Measurements from ENCODE around the gene GHRHR. TPM values are rescaled to one million over a fixed set of nuclear protein-coding genes. Genes with fewer than 3 reads are reported as not detected.

The GHRHR gene
- total RNA-seq, 1 experiment from 2014 or later, result not detected

DNA sequence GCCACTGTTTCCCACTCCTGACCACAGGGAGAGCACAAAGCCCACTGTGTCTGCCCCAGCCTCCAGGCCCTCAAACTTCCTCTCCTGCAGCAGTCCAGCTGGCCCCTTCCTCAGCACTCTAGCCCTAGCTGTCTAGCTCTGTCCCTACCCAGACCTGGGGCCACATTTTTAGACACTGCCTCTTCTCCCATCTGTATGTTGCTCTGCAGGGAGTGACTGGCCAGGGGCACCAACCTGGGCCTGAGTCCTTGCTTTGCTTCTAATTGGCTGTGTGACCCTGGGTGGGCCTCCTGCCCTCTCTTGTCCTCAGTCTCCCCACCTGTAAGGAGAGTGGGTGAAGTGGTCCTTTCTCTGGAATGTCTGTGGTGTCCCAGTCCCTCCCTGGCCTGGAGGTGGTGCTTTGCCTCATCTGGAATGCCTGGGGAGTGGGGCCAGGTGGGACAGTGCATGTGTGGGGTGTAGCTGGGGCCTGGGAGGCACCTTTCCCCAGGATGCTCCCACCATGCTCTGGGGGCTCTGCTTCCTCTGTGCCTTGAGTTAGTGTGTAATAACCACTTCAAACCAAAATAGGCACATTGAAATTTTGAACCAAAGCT is 27.0 kb upstream of the GHRHR start:
- H2AFZ ChIP-seq (ENCODE audit: low read length), result no peak overlapping the region
- H3K9ac ChIP-seq (ENCODE audit: low read length), result no peak overlapping the region

GRCh38 chr7:30937416-30937815 is 26.3 kb upstream of the GHRHR start:
- H3K4me2 ChIP-seq (ENCODE audit: low read depth, low read length, poor library complexity, severe bottlenecking), result no peak overlapping the region
- no peaks in the 10 kb centered on the region for H3K9me2 ChIP-seq (replicated peaks; ENCODE audit: insufficient read depth, low read length)
- H3K27ac ChIP-seq (ENCODE audit: low read length), result no peak overlapping the region
- no peaks in the 10 kb centered on the region for H3K9me3 ChIP-seq (ENCODE audit: low read length)
- no peaks in the 10 kb centered on the region for H4K20me1 ChIP-seq (ENCODE audit: insufficient read depth, low read depth, low read length)
- no peak overlapping the region for H3K9ac ChIP-seq (ENCODE audit: low read length)
- no peak for DNase-seq
- no peaks in the 10 kb centered on the region for H3K36me3 ChIP-seq (ENCODE audit: insufficient read depth, low read length)
- no peaks in the 10 kb centered on the region for H3K27me3 ChIP-seq (ENCODE audit: low read length)
- no peak overlapping the region for H2AFZ ChIP-seq (ENCODE audit: low read length)
- peaks cover 3% of the 10 kb centered on the region; the same call in 1 of the 2 replicates for H3K4me1 ChIP-seq (ENCODE audit: low read length)
- H3K79me2 ChIP-seq (ENCODE audit: low read length), result no peaks in the 10 kb centered on the region
- H3K4me3 ChIP-seq (ENCODE audit: low read length), result no peak overlapping the region

More for the DNA sequence above, 27.0 kb upstream of the GHRHR start:
- Histone ChIP-seq H3K4me1 (ENCODE audit: low read length) (peaks cover 3% of the 10 kb centered on the region; the same call in 1 of the 2 replicates), H3K27me3 (ENCODE audit: low read length) (no peaks in the 10 kb centered on the region), H3K9me2 (replicated peaks; ENCODE audit: insufficient read depth, low read length) (no peaks in the 10 kb centered on the region), H3K9me3 (ENCODE audit: low read length) (no peaks in the 10 kb centered on the region), H3K4me3 (ENCODE audit: low read length) (no peak overlapping the region), H3K79me2 (ENCODE audit: low read length) (no peaks in the 10 kb centered on the region), H4K20me1 (ENCODE audit: insufficient read depth, low read depth, low read length) (no peaks in the 10 kb centered on the region), H3K27ac (ENCODE audit: low read length) (no peak overlapping the region), H3K36me3 (ENCODE audit: insufficient read depth, low read length) (no peaks in the 10 kb centered on the region), H3K4me2 (ENCODE audit: low read depth, low read length, poor library complexity, severe bottlenecking) (no peak overlapping the region)
- no peak for DNase-seq

DNA sequence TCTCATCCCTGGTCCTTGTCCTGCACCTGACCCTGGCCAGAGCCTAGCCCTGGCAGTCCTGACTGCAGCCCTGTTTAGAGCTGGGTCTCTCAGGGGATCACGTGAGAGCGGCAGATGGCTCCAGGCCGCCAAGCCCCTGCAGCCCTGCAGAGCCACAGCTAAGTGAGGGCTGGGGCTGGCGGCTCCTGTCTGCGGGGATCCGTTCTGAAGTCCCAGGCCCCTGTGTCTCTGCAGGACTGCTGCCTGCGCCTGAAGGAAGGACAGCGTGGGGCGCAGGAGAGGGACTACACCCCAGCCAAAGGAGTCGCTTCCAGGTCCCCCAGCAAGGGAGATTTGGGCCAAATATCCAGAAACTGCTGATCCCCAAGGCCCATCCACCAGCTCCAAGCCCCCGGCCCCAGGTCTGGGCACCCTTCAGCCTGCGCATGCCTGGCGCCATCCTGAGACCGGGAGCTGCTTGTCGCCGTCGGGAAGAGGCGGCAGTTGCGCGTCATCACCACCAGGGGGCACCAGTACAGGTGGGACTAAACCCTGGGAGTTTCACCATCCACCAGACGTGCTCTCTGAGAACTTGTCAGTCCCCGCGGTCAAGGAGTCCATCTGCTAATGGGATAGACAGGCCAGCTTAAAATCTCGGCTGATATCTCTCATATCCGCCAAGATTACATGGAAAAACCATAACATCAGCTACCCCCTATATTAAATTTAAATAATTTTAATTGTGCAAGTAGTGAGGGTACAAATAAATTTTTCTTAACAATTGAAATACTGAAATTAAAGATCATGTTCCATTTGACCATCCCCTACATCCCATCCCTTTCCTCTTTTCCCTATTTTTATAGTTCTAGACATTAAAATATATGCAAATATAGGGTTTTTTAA is 25.1 kb upstream of the GHRHR start:
- no peaks in the 10 kb centered on the region for H3K79me2 ChIP-seq (ENCODE audit: low read length)
- peak; percentile 86 for DNase-seq
- no peaks in the 10 kb centered on the region for H3K36me3 ChIP-seq (ENCODE audit: insufficient read depth, low read length)
- peaks cover 5% of the 10 kb centered on the region; the same call in 1 of the 2 replicates for H3K4me1 ChIP-seq (ENCODE audit: low read length)
- no peaks in the 10 kb centered on the region for H3K9me3 ChIP-seq (ENCODE audit: low read length)
- H3K27ac ChIP-seq (ENCODE audit: low read length), result no peak overlapping the region
- H3K27me3 ChIP-seq (ENCODE audit: low read length), result no peaks in the 10 kb centered on the region
- H3K9me2 ChIP-seq (replicated peaks; ENCODE audit: insufficient read depth, low read length), result no peaks in the 10 kb centered on the region
- H3K4me2 ChIP-seq (ENCODE audit: low read depth, low read length, poor library complexity, severe bottlenecking), result no peak overlapping the region
- no peak overlapping the region for H3K4me3 ChIP-seq (ENCODE audit: low read length)
- no peak overlapping the region for H2AFZ ChIP-seq (ENCODE audit: low read length)
- H4K20me1 ChIP-seq (ENCODE audit: insufficient read depth, low read depth, low read length), result no peaks in the 10 kb centered on the region
- no peak overlapping the region for H3K9ac ChIP-seq (ENCODE audit: low read length)

GRCh38 chr7:30941582-30942323 is 22.0 kb upstream of the GHRHR start:
- Histone ChIP-seq H3K27me3 (ENCODE audit: low read length) (no peaks in the 10 kb centered on the region), H2AFZ (ENCODE audit: low read length) (no peak overlapping the region), H3K4me3 (ENCODE audit: low read length) (no peak overlapping the region), H3K9ac (ENCODE audit: low read length) (no peak overlapping the region), H3K9me3 (ENCODE audit: low read length) (0 out of 2 replicates have a peak, but pooled peaks cover 3% of the 10 kb centered on the region), H3K4me1 (ENCODE audit: low read length) (peaks cover 3% of the 10 kb centered on the region; the same call in 1 of the 2 replicates), H3K36me3 (ENCODE audit: insufficient read depth, low read length) (no peaks in the 10 kb centered on the region), H3K79me2 (ENCODE audit: low read length) (no peaks in the 10 kb centered on the region), H4K20me1 (ENCODE audit: insufficient read depth, low read depth, low read length) (no peaks in the 10 kb centered on the region), H3K9me2 (replicated peaks; ENCODE audit: insufficient read depth, low read length) (no peaks in the 10 kb centered on the region), H3K4me2 (ENCODE audit: low read depth, low read length, poor library complexity, severe bottlenecking) (no peak overlapping the region), H3K27ac (ENCODE audit: low read length) (no peak overlapping the region)
- DNase-seq, result no peak

- H3K79me2 ChIP-seq (ENCODE audit: low read length), result no peaks in the 10 kb centered on the region
- H3K36me3 ChIP-seq (ENCODE audit: insufficient read depth, low read length), result no peaks in the 10 kb centered on the region
- no peaks in the 10 kb centered on the region for H3K27me3 ChIP-seq (ENCODE audit: low read length)
- no peak overlapping the region for H3K4me2 ChIP-seq (ENCODE audit: low read depth, low read length, poor library complexity, severe bottlenecking)
- DNase-seq, result no peak
- H3K27ac ChIP-seq (ENCODE audit: low read length), result no peak overlapping the region
- no peak overlapping the region for H3K4me3 ChIP-seq (ENCODE audit: low read length)
- no peaks in the 10 kb centered on the region for H4K20me1 ChIP-seq (ENCODE audit: insufficient read depth, low read depth, low read length)
- H3K9me2 ChIP-seq (replicated peaks; ENCODE audit: insufficient read depth, low read length), result no peaks in the 10 kb centered on the region
- H3K9me3 ChIP-seq (ENCODE audit: low read length), result 0 out of 2 replicates have a peak, but pooled peaks cover under 1% of the 10 kb centered on the region
- no peaks in the 10 kb centered on the region for H3K4me1 ChIP-seq (ENCODE audit: low read length)
- no peak overlapping the region for H2AFZ ChIP-seq (ENCODE audit: low read length)
- H3K9ac ChIP-seq (ENCODE audit: low read length), result no peak overlapping the region
Observed at GRCh38 chr7:30950197-30950596, 13.6 kb upstream of the GHRHR start.

- Histone ChIP-seq H3K27me3 (ENCODE audit: low read length) (no peaks in the 10 kb centered on the region), H3K9me2 (replicated peaks; ENCODE audit: insufficient read depth, low read length) (no peaks in the 10 kb centered on the region), H3K4me2 (ENCODE audit: low read depth, low read length, poor library complexity, severe bottlenecking) (no peak overlapping the region), H3K4me1 (ENCODE audit: low read length) (peaks cover 3% of the 10 kb centered on the region; the same call in 1 of the 2 replicates), H3K27ac (ENCODE audit: low read length) (no peak overlapping the region), H2AFZ (ENCODE audit: low read length) (no peak overlapping the region), H3K9ac (ENCODE audit: low read length) (no peak overlapping the region), H3K79me2 (ENCODE audit: low read length) (no peaks in the 10 kb centered on the region), H3K9me3 (ENCODE audit: low read length) (no peaks in the 10 kb centered on the region), H3K36me3 (ENCODE audit: insufficient read depth, low read length) (no peaks in the 10 kb centered on the region), H3K4me3 (ENCODE audit: low read length) (no peak overlapping the region), H4K20me1 (ENCODE audit: insufficient read depth, low read depth, low read length) (no peaks in the 10 kb centered on the region)
- no peak for DNase-seq
Observed at GRCh38 chr7:30954914-30955313, 8.8 kb upstream of the GHRHR start.

- Histone ChIP-seq H3K4me2 (ENCODE audit: low read depth, low read length, poor library complexity, severe bottlenecking) (no peak overlapping the region), H3K79me2 (ENCODE audit: low read length) (no peaks in the 10 kb centered on the region), H3K36me3 (ENCODE audit: insufficient read depth, low read length) (no peaks in the 10 kb centered on the region), H3K27me3 (ENCODE audit: low read length) (0 out of 2 replicates have a peak, but pooled peaks cover 2% of the 10 kb centered on the region), H3K4me1 (ENCODE audit: low read length) (peaks cover 3% of the 10 kb centered on the region; the same call in 1 of the 2 replicates), H2AFZ (ENCODE audit: low read length) (no peak overlapping the region), H3K9ac (ENCODE audit: low read length) (no peak overlapping the region), H4K20me1 (ENCODE audit: insufficient read depth, low read depth, low read length) (no peaks in the 10 kb centered on the region), H3K4me3 (ENCODE audit: low read length) (no peak overlapping the region), H3K9me2 (replicated peaks; ENCODE audit: insufficient read depth, low read length) (no peaks in the 10 kb centered on the region), H3K9me3 (ENCODE audit: low read length) (no peaks in the 10 kb centered on the region), H3K27ac (ENCODE audit: low read length) (no peak overlapping the region)
- no peak for DNase-seq
Observed at GRCh38 chr7:30956704-30957103, 7.0 kb upstream of the GHRHR start.

- H3K9me3 ChIP-seq (ENCODE audit: low read length), result no peaks in the 10 kb centered on the region
- H3K36me3 ChIP-seq (ENCODE audit: insufficient read depth, low read length), result no peaks in the 10 kb centered on the region
- no peak overlapping the region for H3K4me2 ChIP-seq (ENCODE audit: low read depth, low read length, poor library complexity, severe bottlenecking)
- H3K9me2 ChIP-seq (replicated peaks; ENCODE audit: insufficient read depth, low read length), result no peaks in the 10 kb centered on the region
- DNase-seq, result no peak
- H4K20me1 ChIP-seq (ENCODE audit: insufficient read depth, low read depth, low read length), result no peaks in the 10 kb centered on the region
- H3K4me3 ChIP-seq (ENCODE audit: low read length), result no peak overlapping the region
- H3K9ac ChIP-seq (ENCODE audit: low read length), result no peak overlapping the region
- H2AFZ ChIP-seq (ENCODE audit: low read length), result no peak overlapping the region
- 0 out of 2 replicates have a peak, but pooled peaks cover 2% of the 10 kb centered on the region for H3K27me3 ChIP-seq (ENCODE audit: low read length)
- peaks cover 10% of the 10 kb centered on the region for H3K4me1 ChIP-seq (ENCODE audit: low read length)
- H3K27ac ChIP-seq (ENCODE audit: low read length), result no peak overlapping the region
- H3K79me2 ChIP-seq (ENCODE audit: low read length), result no peaks in the 10 kb centered on the region
Observed at GRCh38 chr7:30965372-30965771, 1.6 kb downstream of the GHRHR start.
